ENCODE results near the gene FRMD5. TPM values are rescaled to one million over a fixed set of nuclear protein-coding genes. Genes with fewer than 3 reads are reported as not detected.

The FRMD5 gene
- total RNA-seq, 1 experiment from 2014 or later, result not detected

GRCh38 chr15:43881944-43882343 is 313.1 kb downstream of the FRMD5 start:
- Histone ChIP-seq H3K9me2 (replicated peaks; ENCODE audit: insufficient read depth, low read length) (no peaks in the 10 kb centered on the region), H4K20me1 (ENCODE audit: insufficient read depth, low read depth, low read length) (no peaks in the 10 kb centered on the region), H3K4me1 (ENCODE audit: low read length) (peaks cover 12% of the 10 kb centered on the region), H3K36me3 (ENCODE audit: insufficient read depth, low read length) (peaks cover 39% of the 10 kb centered on the region), H2AFZ (ENCODE audit: low read length) (no peak overlapping the region), H3K4me3 (ENCODE audit: low read length) (no peak overlapping the region), H3K4me2 (ENCODE audit: low read depth, low read length, poor library complexity, severe bottlenecking) (no peak overlapping the region), H3K27ac (ENCODE audit: low read length) (no peak overlapping the region), H3K27me3 (ENCODE audit: low read length) (no peaks in the 10 kb centered on the region), H3K9me3 (ENCODE audit: low read length) (no peaks in the 10 kb centered on the region), H3K79me2 (ENCODE audit: low read length) (no peaks in the 10 kb centered on the region), H3K9ac (ENCODE audit: low read length) (no peak overlapping the region)
- no peak for DNase-seq

DNA sequence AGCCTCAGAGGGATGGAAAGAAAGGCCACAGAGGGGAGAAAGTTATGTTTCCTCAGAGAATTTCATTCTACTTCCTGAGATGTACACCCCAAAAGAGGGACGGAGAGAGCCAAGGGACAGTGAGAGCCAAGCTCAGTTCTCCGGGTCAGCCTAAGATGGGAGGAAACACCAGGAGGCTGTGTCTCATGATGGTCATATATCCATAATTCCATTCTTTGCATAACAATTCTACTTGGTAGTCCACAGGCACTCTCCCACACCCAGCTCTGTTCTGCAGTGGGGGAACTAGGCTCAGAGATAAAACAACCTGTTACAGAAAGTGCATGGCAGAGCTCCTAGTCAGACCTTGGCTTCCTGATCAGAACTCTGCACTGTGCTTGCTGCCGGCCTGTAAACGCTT is 313.8 kb downstream of the FRMD5 start:
- H3K9me3 ChIP-seq (ENCODE audit: low read length), result no peaks in the 10 kb centered on the region
- H3K9ac ChIP-seq (ENCODE audit: low read length), result no peak overlapping the region
- H3K9me2 ChIP-seq (replicated peaks; ENCODE audit: insufficient read depth, low read length), result no peaks in the 10 kb centered on the region
- no peak overlapping the region for H3K4me3 ChIP-seq (ENCODE audit: low read length)
- DNase-seq, result no peak
- no peak overlapping the region for H3K4me2 ChIP-seq (ENCODE audit: low read depth, low read length, poor library complexity, severe bottlenecking)
- H3K79me2 ChIP-seq (ENCODE audit: low read length), result no peaks in the 10 kb centered on the region
- no peaks in the 10 kb centered on the region for H4K20me1 ChIP-seq (ENCODE audit: insufficient read depth, low read depth, low read length)
- no peak overlapping the region for H2AFZ ChIP-seq (ENCODE audit: low read length)
- H3K4me1 ChIP-seq (ENCODE audit: low read length), result peaks cover 12% of the 10 kb centered on the region
- 0 out of 2 replicates have a peak overlapping the region, but pooled peaks have one; percentile 20 for H3K27ac ChIP-seq (ENCODE audit: low read length)
- H3K27me3 ChIP-seq (ENCODE audit: low read length), result no peaks in the 10 kb centered on the region
- peaks cover 39% of the 10 kb centered on the region for H3K36me3 ChIP-seq (ENCODE audit: insufficient read depth, low read length)

DNA sequence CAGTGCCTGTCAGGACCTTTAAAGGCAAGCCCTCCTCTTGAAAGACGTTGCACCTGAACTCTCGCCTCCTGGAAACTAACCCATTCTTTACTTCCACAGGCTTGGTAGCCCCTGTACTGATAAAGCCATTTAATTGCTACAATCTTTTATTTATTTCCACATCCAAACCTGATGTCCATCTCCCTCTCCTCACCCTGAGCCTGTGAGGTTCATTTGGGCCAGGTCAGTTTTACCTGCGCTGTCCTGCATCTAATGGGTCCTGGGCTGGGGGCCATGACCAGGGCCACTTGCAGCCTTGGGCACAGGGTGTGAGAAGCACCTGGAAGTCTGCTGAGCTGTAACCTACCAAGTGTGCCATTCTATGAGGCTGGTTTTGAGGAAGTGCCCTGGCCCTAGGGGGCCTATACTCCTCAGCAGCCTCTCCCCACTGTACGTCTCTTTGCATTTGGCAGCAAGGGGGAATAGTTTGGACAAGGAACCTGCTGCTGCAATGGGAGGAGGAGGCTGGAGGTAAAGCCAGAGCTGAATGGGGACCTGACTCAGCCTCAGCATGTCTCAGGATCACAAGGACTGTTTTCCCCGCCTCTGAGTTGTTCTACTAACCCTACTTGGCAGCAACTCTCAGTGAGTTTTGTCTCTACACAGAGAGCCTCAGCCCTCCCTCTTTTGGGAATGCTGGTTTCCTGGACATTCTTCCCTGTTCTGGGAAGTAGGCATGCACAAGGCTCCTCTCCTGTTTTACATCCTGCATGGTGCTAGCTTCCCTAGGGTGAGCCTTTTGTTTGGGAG is 314.5 kb downstream of the FRMD5 start:
- H3K4me2 ChIP-seq (ENCODE audit: low read depth, low read length, poor library complexity, severe bottlenecking), result no peak overlapping the region
- no peaks in the 10 kb centered on the region for H4K20me1 ChIP-seq (ENCODE audit: insufficient read depth, low read depth, low read length)
- H3K4me1 ChIP-seq (ENCODE audit: low read length), result peaks cover 12% of the 10 kb centered on the region
- no peaks in the 10 kb centered on the region for H3K27me3 ChIP-seq (ENCODE audit: low read length)
- peaks cover 39% of the 10 kb centered on the region for H3K36me3 ChIP-seq (ENCODE audit: insufficient read depth, low read length)
- H3K9me2 ChIP-seq (replicated peaks; ENCODE audit: insufficient read depth, low read length), result no peaks in the 10 kb centered on the region
- peak overlapping the region; percentile 20; the same call in 1 of the 2 replicates for H3K27ac ChIP-seq (ENCODE audit: low read length)
- no peak overlapping the region for H2AFZ ChIP-seq (ENCODE audit: low read length)
- no peak overlapping the region for H3K4me3 ChIP-seq (ENCODE audit: low read length)
- no peak overlapping the region for H3K9ac ChIP-seq (ENCODE audit: low read length)
- no peak for DNase-seq
- H3K9me3 ChIP-seq (ENCODE audit: low read length), result no peaks in the 10 kb centered on the region
- H3K79me2 ChIP-seq (ENCODE audit: low read length), result no peaks in the 10 kb centered on the region

GRCh38 chr15:43879386-43880355 is 315.4 kb downstream of the FRMD5 start:
- DNase-seq, result no peak
- peaks cover 12% of the 10 kb centered on the region for H3K4me1 ChIP-seq (ENCODE audit: low read length)
- no peak overlapping the region for H3K27ac ChIP-seq (ENCODE audit: low read length)
- no peak overlapping the region for H2AFZ ChIP-seq (ENCODE audit: low read length)
- no peak overlapping the region for H3K9ac ChIP-seq (ENCODE audit: low read length)
- no peaks in the 10 kb centered on the region for H4K20me1 ChIP-seq (ENCODE audit: insufficient read depth, low read depth, low read length)
- no peaks in the 10 kb centered on the region for H3K9me2 ChIP-seq (replicated peaks; ENCODE audit: insufficient read depth, low read length)
- peaks cover 39% of the 10 kb centered on the region for H3K36me3 ChIP-seq (ENCODE audit: insufficient read depth, low read length)
- H3K27me3 ChIP-seq (ENCODE audit: low read length), result no peaks in the 10 kb centered on the region
- no peak overlapping the region for H3K4me3 ChIP-seq (ENCODE audit: low read length)
- no peaks in the 10 kb centered on the region for H3K9me3 ChIP-seq (ENCODE audit: low read length)
- H3K4me2 ChIP-seq (ENCODE audit: low read depth, low read length, poor library complexity, severe bottlenecking), result no peak overlapping the region
- no peaks in the 10 kb centered on the region for H3K79me2 ChIP-seq (ENCODE audit: low read length)

- Histone ChIP-seq H3K27me3 (ENCODE audit: low read length) (no peaks in the 10 kb centered on the region), H3K4me3 (ENCODE audit: low read length) (no peak overlapping the region), H4K20me1 (ENCODE audit: insufficient read depth, low read depth, low read length) (no peaks in the 10 kb centered on the region), H3K9me2 (replicated peaks; ENCODE audit: insufficient read depth, low read length) (no peaks in the 10 kb centered on the region), H3K4me1 (ENCODE audit: low read length) (peaks cover 12% of the 10 kb centered on the region), H2AFZ (ENCODE audit: low read length) (no peak overlapping the region), H3K9ac (ENCODE audit: low read length) (no peak overlapping the region), H3K79me2 (ENCODE audit: low read length) (no peaks in the 10 kb centered on the region), H3K4me2 (ENCODE audit: low read depth, low read length, poor library complexity, severe bottlenecking) (no peak overlapping the region), H3K27ac (ENCODE audit: low read length) (no peak overlapping the region), H3K36me3 (ENCODE audit: insufficient read depth, low read length) (peaks cover 46% of the 10 kb centered on the region), H3K9me3 (ENCODE audit: low read length) (no peaks in the 10 kb centered on the region)
- DNase-seq, result no peak
Measured at GRCh38 chr15:43878446-43878845, 316.6 kb downstream of the FRMD5 start.

DNA sequence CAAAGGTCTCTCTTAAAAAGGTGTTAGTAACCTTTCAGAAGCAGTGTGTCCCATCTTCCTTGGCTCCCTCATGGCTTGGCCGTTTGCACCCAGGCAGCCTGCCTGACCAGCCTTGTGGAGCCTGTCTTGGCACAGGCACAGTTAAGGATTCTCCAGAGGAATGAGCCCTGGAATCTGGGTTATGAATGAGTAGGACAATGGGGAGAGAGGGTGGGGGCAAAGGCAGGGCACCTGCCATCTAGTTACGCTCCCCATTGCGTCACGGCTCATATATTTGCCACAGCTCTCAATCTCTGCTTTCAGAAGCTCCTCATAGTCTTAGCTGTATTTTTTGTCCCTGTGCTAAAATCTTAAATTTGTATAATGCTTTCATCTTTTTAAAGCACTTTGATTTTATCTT is 317.7 kb downstream of the FRMD5 start:
- Histone ChIP-seq H3K36me3 (ENCODE audit: insufficient read depth, low read length) (peaks cover 51% of the 10 kb centered on the region), H3K4me1 (ENCODE audit: low read length) (peaks cover 12% of the 10 kb centered on the region), H3K9me2 (replicated peaks; ENCODE audit: insufficient read depth, low read length) (no peaks in the 10 kb centered on the region), H2AFZ (ENCODE audit: low read length) (no peak overlapping the region), H3K9ac (ENCODE audit: low read length) (no peak overlapping the region), H3K27ac (ENCODE audit: low read length) (no peak overlapping the region), H3K79me2 (ENCODE audit: low read length) (no peaks in the 10 kb centered on the region; the same call in 1 of the 2 replicates), H4K20me1 (ENCODE audit: insufficient read depth, low read depth, low read length) (no peaks in the 10 kb centered on the region), H3K27me3 (ENCODE audit: low read length) (no peaks in the 10 kb centered on the region), H3K4me2 (ENCODE audit: low read depth, low read length, poor library complexity, severe bottlenecking) (no peak overlapping the region), H3K9me3 (ENCODE audit: low read length) (no peaks in the 10 kb centered on the region), H3K4me3 (ENCODE audit: low read length) (no peak overlapping the region)
- DNase-seq, result no peak

DNA sequence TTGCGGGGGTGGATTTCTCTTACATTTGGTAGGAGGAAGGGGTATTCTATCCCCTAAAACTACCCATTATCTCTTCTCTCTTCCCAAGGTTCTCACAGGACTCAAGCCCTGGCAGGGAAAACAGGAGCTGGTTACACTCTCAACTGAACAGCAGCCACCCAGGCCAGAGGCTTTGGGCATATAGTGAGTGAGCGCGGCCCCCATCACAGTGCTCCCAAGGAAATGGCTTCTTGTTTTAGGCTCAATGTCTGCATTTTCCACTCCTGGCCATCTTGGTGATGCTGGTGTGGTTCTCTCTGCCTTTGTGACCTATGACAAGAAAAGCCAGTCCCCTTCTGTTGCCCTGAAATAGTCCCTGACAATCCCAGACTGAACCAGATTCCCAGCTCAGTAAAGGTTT is 318.2 kb downstream of the FRMD5 start:
- Histone ChIP-seq H3K9me3 (ENCODE audit: low read length) (no peaks in the 10 kb centered on the region), H3K4me1 (ENCODE audit: low read length) (peaks cover 12% of the 10 kb centered on the region), H4K20me1 (ENCODE audit: insufficient read depth, low read depth, low read length) (no peaks in the 10 kb centered on the region), H3K4me2 (ENCODE audit: low read depth, low read length, poor library complexity, severe bottlenecking) (no peak overlapping the region), H3K27me3 (ENCODE audit: low read length) (no peaks in the 10 kb centered on the region), H2AFZ (ENCODE audit: low read length) (no peak overlapping the region), H3K4me3 (ENCODE audit: low read length) (no peak overlapping the region), H3K9ac (ENCODE audit: low read length) (no peak overlapping the region), H3K9me2 (replicated peaks; ENCODE audit: insufficient read depth, low read length) (no peaks in the 10 kb centered on the region), H3K27ac (ENCODE audit: low read length) (no peak overlapping the region), H3K36me3 (ENCODE audit: insufficient read depth, low read length) (peaks cover 52% of the 10 kb centered on the region), H3K79me2 (ENCODE audit: low read length) (no peaks in the 10 kb centered on the region; the same call in 1 of the 2 replicates)
- no peak for DNase-seq

GRCh38 chr15:43873651-43874050 is 321.4 kb downstream of the FRMD5 start:
- no peaks in the 10 kb centered on the region for H3K9me2 ChIP-seq (replicated peaks; ENCODE audit: insufficient read depth, low read length)
- H3K27ac ChIP-seq (ENCODE audit: low read length), result no peak overlapping the region
- no peaks in the 10 kb centered on the region for H3K9me3 ChIP-seq (ENCODE audit: low read length)
- no peaks in the 10 kb centered on the region; the same call in 1 of the 2 replicates for H3K79me2 ChIP-seq (ENCODE audit: low read length)
- DNase-seq, result no peak
- H3K27me3 ChIP-seq (ENCODE audit: low read length), result no peaks in the 10 kb centered on the region
- H4K20me1 ChIP-seq (ENCODE audit: insufficient read depth, low read depth, low read length), result no peaks in the 10 kb centered on the region
- no peak overlapping the region for H2AFZ ChIP-seq (ENCODE audit: low read length)
- no peak overlapping the region for H3K4me3 ChIP-seq (ENCODE audit: low read length)
- peaks cover 54% of the 10 kb centered on the region for H3K36me3 ChIP-seq (ENCODE audit: insufficient read depth, low read length)
- H3K4me2 ChIP-seq (ENCODE audit: low read depth, low read length, poor library complexity, severe bottlenecking), result no peak overlapping the region
- no peaks in the 10 kb centered on the region for H3K4me1 ChIP-seq (ENCODE audit: low read length)
- H3K9ac ChIP-seq (ENCODE audit: low read length), result no peak overlapping the region

All from Karpas-422 (cell line).